K562 (cell line): ENCODE measurements around the gene TENM3. TPM values are rescaled to one million over a fixed set of nuclear protein-coding genes. Genes with fewer than 3 reads are reported as not detected.

Experiments used
- ATAC-seq: fragments of 200-7000 bp; cut with Tn5 transposase; 3 replicates; pipeline ENCODE4 v1.9.1; 2020; ENCODE audit warnings: moderate library complexity
- BruUV-seq: library from RNA; stranded (reverse); fragments of 400-500 nt; replicated peaks from 2 replicates; lab custom pipeline; 2021; lab: Mats Ljungman, UMichigan
- CTCF ChIA-PET: fragments of 300-600 bp; formaldehyde crosslinking; extraction: SDS; loops from one replicate; lab custom pipeline; 2021; ENCODE audit warnings: low intra/inter-chr PET ratio; lab: Yijun Ruan, JAX
- POLR2A ChIA-PET: fragments of 300-600, 350-650 bp; sonication (Branson Sonifier 250); formaldehyde crosslinking; extraction: SDS; loops from one replicate; lab custom pipeline; 2021; ENCODE audit warnings: antibody characterized with exemption, inconsistent platforms; lab: Yijun Ruan, JAX
- DNase-seq, 4 experiments: peaks; one replicate each; pipeline versions ENCODE4 v3.0.0 to v3.0.0-alpha.2; 2011 to 2018; ENCODE audit warnings: low spot score in 3 of 4, mixed read lengths in 3 of 4; ENCODE audit errors: extremely low read depth in 1 of 4
- FAIRE-seq: peaks from 2 replicates; lab custom pipeline; 2011; peaks lifted over from hg19 to GRCh38; lab: Jason Lieb, UNC
- H2AFZ ChIP-seq: 2 replicates; pipeline ENCODE4 v1.6.0; 2011; ENCODE audit warnings: low read depth, low read length, control low read depth, inconsistent platforms
- H3K27ac ChIP-seq: fragments of 200-600 bp; 3 replicates; pipeline ENCODE4 v1.8.0; 2011; ENCODE audit warnings: low read depth, mild to moderate bottlenecking, control low read depth, inconsistent platforms, low read length, moderate library complexity, mixed read lengths; ENCODE audit errors: extremely low read depth
- H3K27me3 ChIP-seq, 2 experiments: fragments of 300-600 bp in 1 of 2; 2 replicates in 1 of 2; 3 replicates in 1 of 2; pipeline versions ENCODE4 v1.6.0 to v1.8.0; 2011; ENCODE audit warnings: inconsistent platforms in 2 of 2, low read length in 2 of 2, mild to moderate bottlenecking in 1 of 2, mixed read lengths in 1 of 2, moderate library complexity in 1 of 2; ENCODE audit not compliant: control insufficient read depth in 2 of 2, insufficient read depth in 2 of 2
- H3K36me3 ChIP-seq: fragments of 300-600 bp; 3 replicates; pipeline ENCODE4 v1.8.0; 2011; ENCODE audit warnings: mild to moderate bottlenecking, low read length, inconsistent platforms; ENCODE audit not compliant: control insufficient read depth, insufficient read depth
- H3K4me1 ChIP-seq, 2 experiments: fragments of 200-600 bp in 1 of 2; replicated peaks in 1 of 2; 2 replicates in 1 of 2; 3 replicates in 1 of 2; pipeline versions ENCODE4 v1.5.1 to v1.8.0; 2011; ENCODE audit warnings: inconsistent platforms in 2 of 2, low read length in 2 of 2, mild to moderate bottlenecking in 1 of 2, mixed read lengths in 1 of 2, moderate library complexity in 1 of 2; ENCODE audit not compliant: control insufficient read depth in 2 of 2, insufficient read depth in 2 of 2
- H3K4me2 ChIP-seq: 2 replicates; pipeline ENCODE4 v1.6.1; 2011; ENCODE audit warnings: low read length, control low read depth, inconsistent platforms, mixed read lengths; ENCODE audit not compliant: insufficient read depth
- H3K4me3 ChIP-seq: fragments of 200-600 bp; sonication (generic), shearing (Covaris generic); 2 replicates; pipeline ENCODE4 v1.5.1; 2016; ENCODE audit warnings: control low read depth, inconsistent platforms
- H3K79me2 ChIP-seq: fragments of 200-600 bp; 3 replicates; pipeline ENCODE4 v1.8.0; 2011; ENCODE audit warnings: low read length, inconsistent platforms; ENCODE audit not compliant: control insufficient read depth, insufficient read depth
- H3K9ac ChIP-seq, 2 experiments: 2 replicates each; pipeline versions ENCODE4 v1.6.0 to v1.6.1; 2011; ENCODE audit warnings: low read depth in 2 of 2, low read length in 2 of 2, control low read depth in 1 of 2, inconsistent platforms in 1 of 2, mild to moderate bottlenecking in 1 of 2, mixed read lengths in 1 of 2; ENCODE audit not compliant: insufficient read depth in 1 of 2
- H3K9me1 ChIP-seq: one replicate; pipeline ENCODE4 v1.6.0; 2011; ENCODE audit warnings: inconsistent platforms, mild to moderate bottlenecking, low read length, moderate library complexity; ENCODE audit not compliant: control insufficient read depth, insufficient read depth
- H3K9me3 ChIP-seq: replicated peaks from 2 replicates; pipeline ENCODE4 v1.5.1; 2011; ENCODE audit warnings: low read depth, low read length, inconsistent platforms; ENCODE audit not compliant: control insufficient read depth, insufficient read depth
- H4K20me1 ChIP-seq: replicated peaks from 2 replicates; pipeline ENCODE4 v1.6.1; 2011; ENCODE audit warnings: low read length, inconsistent platforms, mixed read lengths; ENCODE audit not compliant: control insufficient read depth, insufficient read depth
- KAT8 ChIP-seq: fragments of 450-650 bp; IDR thresholded peaks from 2 replicates; pipeline ENCODE4 v1.6.1; 2016; ENCODE audit warnings: low read depth, mild to moderate bottlenecking
- MTA1 ChIP-seq: fragments of 450-650 bp; IDR thresholded peaks from 2 replicates; pipeline ENCODE4 v1.6.1; 2017; ENCODE audit warnings: borderline replicate concordance
- POLR2G ChIP-seq: fragments of 200-400 bp; formaldehyde crosslinking; IDR thresholded peaks from 2 replicates; pipeline ENCODE4 v1.6.1; 2017; ENCODE audit warnings: low read depth, mild to moderate bottlenecking, antibody characterized with exemption, low read length, moderate library complexity
- SAFB ChIP-seq: fragments of 200-400 bp; formaldehyde crosslinking; IDR thresholded peaks from 2 replicates; pipeline ENCODE4 v1.6.1; 2017; ENCODE audit warnings: low read depth, low read length, borderline replicate concordance
- SOX6 ChIP-seq: fragments of 450-650 bp; IDR thresholded peaks from 2 replicates; pipeline ENCODE4 v1.6.1; 2014; ENCODE audit warnings: mild to moderate bottlenecking
- TFAP4 ChIP-seq: sonication (generic); formaldehyde crosslinking; IDR thresholded peaks from 2 replicates; pipeline ENCODE4 v1.8.0; 2022; ENCODE audit warnings: missing genetic modification reagents, mild to moderate bottlenecking, moderate library complexity, borderline replicate concordance
- WGBS: fragments of 100-300 bp; shearing (Covaris generic); methylation state at CpG from one replicate; pipeline ENCODE4 v1.1.6; 2016; ENCODE audit warnings: low coverage, mixed read lengths; ENCODE audit not compliant: insufficient coverage; ENCODE audit errors: missing lambda C conversion rate; 5-methylcytosine and 5-hydroxymethylcytosine counted together
- in situ Hi-C: fragments of 300-500 bp; cut with MboI; formaldehyde crosslinking; loops from 4 replicates; pipeline ENCODE4 v1.15.0; 2018; ENCODE audit warnings: inconsistent platforms, mixed read lengths
- intact Hi-C: fragments of 100-400 bp; cut with micrococcal nuclease; formaldehyde crosslinking; loops from 2 replicates; pipeline ENCODE4 v1.14.2; 2022
- polyA plus RNA-seq, 8 experiments: library from polyadenylated mRNA; depleted of rRNA in 4 of 8; stranded (reverse) in 5 of 8; unstranded in 3 of 8; fragments of >200 nt; fragmentation: Nextera tagmentation in 2 of 8; fragmentation: Illumina TruSeq in 1 of 8; extraction: Ambion mirVana in 2 of 8; extraction: Trizol in 1 of 8; gene quantifications; 2 replicates each; pipeline versions ENCODE4 v1.2.1 to v1.2.3, GENCODE V29; 2011 to 2014; ENCODE audit warnings: inconsistent platforms in 1 of 8, missing spikeins in 1 of 8
- total RNA-seq, 7 experiments: library from RNA; depleted of rRNA in 6 of 7; stranded (reverse); fragments of >200 nt in 6 of 7; fragmentation: Illumina TruSeq in 2 of 7; extraction: Trizol in 2 of 7; gene quantifications; 2 replicates each; pipeline versions ENCODE4 v1.2.1 to v1.2.3, GENCODE V29; 2011 to 2021; ENCODE audit warnings: low replicate concordance in 1 of 7
- TF ChIP-seq, protein P1 (sequence below): sonication (generic); formaldehyde crosslinking; IDR thresholded peaks from 2 replicates; pipeline ENCODE4 v1.8.0; 2022; ENCODE audit warnings: mild to moderate bottlenecking, missing genetic modification reagents

TENM3 gene
- total and polyA plus RNA-seq, 9 of the 15 experiments (the other 6 are each of a cell fraction or from before 2014, with no cell fraction given) = 0.01 to 0.02 TPM; not detected in 7

DNA sequence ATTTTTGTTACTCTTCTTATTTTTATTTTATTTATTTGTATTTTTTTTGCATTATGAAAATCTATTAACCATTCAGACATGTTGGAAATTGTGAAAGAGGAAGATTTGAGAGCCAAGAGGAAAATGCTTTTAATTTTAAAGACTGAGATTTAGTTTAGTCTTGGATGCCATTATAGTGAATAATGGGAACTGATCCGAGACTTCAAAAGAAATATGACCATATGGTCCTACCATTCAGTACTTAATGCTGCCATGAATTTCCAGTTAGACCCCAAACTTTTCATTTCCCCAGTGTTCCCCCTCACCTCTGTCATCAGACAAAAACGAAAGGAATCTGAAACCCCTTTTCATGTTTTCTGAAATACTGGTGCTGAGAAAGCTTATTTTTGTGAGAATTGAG, 95.5 kb downstream of the TENM3 start:
- H3K9ac ChIP-seq = no peak overlapping the region
- no peaks in the 10 kb centered on the region for H3K9me3 ChIP-seq
- no peak for FAIRE-seq
- 0% methylated on average over 2 of the region's 2 CpGs for WGBS
- H3K9me1 ChIP-seq = no peaks in the 10 kb centered on the region
- no peaks in the 10 kb centered on the region; a peak in 1 of 5 replicates for H3K4me1 ChIP-seq
- H3K4me3 ChIP-seq = no peak overlapping the region
- no peak overlapping the region for H3K27ac ChIP-seq
- no peak for DNase-seq
- no peak overlapping the region for H2AFZ ChIP-seq
- intact Hi-C loops = no loop called here
- no peak for TF ChIP-seq SOX6
- TF ChIP-seq KAT8 = no peak
- TF ChIP-seq, protein P1, sequence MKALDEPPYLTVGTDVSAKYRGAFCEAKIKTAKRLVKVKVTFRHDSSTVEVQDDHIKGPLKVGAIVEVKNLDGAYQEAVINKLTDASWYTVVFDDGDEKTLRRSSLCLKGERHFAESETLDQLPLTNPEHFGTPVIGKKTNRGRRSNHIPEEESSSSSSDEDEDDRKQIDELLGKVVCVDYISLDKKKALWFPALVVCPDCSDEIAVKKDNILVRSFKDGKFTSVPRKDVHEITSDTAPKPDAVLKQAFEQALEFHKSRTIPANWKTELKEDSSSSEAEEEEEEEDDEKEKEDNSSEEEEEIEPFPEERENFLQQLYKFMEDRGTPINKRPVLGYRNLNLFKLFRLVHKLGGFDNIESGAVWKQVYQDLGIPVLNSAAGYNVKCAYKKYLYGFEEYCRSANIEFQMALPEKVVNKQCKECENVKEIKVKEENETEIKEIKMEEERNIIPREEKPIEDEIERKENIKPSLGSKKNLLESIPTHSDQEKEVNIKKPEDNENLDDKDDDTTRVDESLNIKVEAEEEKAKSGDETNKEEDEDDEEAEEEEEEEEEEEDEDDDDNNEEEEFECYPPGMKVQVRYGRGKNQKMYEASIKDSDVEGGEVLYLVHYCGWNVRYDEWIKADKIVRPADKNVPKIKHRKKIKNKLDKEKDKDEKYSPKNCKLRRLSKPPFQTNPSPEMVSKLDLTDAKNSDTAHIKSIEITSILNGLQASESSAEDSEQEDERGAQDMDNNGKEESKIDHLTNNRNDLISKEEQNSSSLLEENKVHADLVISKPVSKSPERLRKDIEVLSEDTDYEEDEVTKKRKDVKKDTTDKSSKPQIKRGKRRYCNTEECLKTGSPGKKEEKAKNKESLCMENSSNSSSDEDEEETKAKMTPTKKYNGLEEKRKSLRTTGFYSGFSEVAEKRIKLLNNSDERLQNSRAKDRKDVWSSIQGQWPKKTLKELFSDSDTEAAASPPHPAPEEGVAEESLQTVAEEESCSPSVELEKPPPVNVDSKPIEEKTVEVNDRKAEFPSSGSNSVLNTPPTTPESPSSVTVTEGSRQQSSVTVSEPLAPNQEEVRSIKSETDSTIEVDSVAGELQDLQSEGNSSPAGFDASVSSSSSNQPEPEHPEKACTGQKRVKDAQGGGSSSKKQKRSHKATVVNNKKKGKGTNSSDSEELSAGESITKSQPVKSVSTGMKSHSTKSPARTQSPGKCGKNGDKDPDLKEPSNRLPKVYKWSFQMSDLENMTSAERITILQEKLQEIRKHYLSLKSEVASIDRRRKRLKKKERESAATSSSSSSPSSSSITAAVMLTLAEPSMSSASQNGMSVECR (CRISPR knock-in tag) = no peak
- no peak for TF ChIP-seq MTA1
- no peak for TF ChIP-seq POLR2G
- no peak for TF ChIP-seq SAFB
- TF ChIP-seq TFAP4 = no peak
- no TSS peak for BruUV-seq
- H3K4me2 ChIP-seq = no peak overlapping the region
- H3K36me3 ChIP-seq = no peaks in the 10 kb centered on the region
- no peaks in the 10 kb centered on the region for H4K20me1 ChIP-seq
- no peak for ATAC-seq
- no peaks in the 10 kb centered on the region for H3K27me3 ChIP-seq
- ChIA-PET CTCF (no interaction called here), POLR2A (no interaction called here)
- no peaks in the 10 kb centered on the region for H3K79me2 ChIP-seq
- in situ Hi-C loops = no loop called here
